Uterus (tissue), 2 donors: ENCODE data around the gene MFAP4.

Source experiments
- POLR2A ChIP-seq, 2 donors: fragments of 450-650 bp; IDR thresholded peaks; one replicate each; pipeline ENCODE4 v1.6.1; 2016; ENCODE audit warnings: antibody characterized with exemption in 2 of 2, mild to moderate bottlenecking in 1 of 2, moderate library complexity in 1 of 2
- TF ChIP-seq, protein P1 (sequence below), 4 experiments: fragments of 200-600 bp in 2 of 4; fragments of 450-650 bp in 2 of 4; sonication (generic) in 2 of 4; IDR thresholded peaks; one replicate each; pipeline ENCODE4 v1.5.1; 2016 to 2019; ENCODE audit warnings: antibody characterized with exemption in 4 of 4, mild to moderate bottlenecking in 2 of 4, moderate library complexity in 1 of 4

DNA sequence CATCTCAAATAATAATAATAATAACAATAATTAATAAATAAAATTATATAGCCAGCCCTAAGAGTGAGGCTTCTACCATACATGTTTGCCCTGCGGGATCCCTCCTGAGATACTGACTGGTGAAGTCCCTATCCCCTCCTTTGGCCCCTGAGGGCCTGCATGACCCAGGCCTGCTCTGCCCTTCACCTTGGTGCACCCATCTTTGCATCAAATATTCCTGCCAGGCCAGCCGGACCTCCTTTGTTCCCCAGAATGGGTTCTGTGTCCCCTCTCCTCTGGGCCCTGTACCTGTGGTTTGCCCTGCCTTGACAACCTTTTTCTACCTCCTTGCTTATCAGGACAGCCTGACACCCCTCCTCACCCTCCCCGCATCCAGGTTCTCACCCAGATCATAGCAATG, 22.1 kb upstream of the MFAP4 start:
- TF ChIP-seq POLR2A (IDR thresholded peaks at IDR 0.05) = no peak
- TF ChIP-seq, protein P1, sequence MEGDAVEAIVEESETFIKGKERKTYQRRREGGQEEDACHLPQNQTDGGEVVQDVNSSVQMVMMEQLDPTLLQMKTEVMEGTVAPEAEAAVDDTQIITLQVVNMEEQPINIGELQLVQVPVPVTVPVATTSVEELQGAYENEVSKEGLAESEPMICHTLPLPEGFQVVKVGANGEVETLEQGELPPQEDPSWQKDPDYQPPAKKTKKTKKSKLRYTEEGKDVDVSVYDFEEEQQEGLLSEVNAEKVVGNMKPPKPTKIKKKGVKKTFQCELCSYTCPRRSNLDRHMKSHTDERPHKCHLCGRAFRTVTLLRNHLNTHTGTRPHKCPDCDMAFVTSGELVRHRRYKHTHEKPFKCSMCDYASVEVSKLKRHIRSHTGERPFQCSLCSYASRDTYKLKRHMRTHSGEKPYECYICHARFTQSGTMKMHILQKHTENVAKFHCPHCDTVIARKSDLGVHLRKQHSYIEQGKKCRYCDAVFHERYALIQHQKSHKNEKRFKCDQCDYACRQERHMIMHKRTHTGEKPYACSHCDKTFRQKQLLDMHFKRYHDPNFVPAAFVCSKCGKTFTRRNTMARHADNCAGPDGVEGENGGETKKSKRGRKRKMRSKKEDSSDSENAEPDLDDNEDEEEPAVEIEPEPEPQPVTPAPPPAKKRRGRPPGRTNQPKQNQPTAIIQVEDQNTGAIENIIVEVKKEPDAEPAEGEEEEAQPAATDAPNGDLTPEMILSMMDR (IDR thresholded peaks at IDR 0.05) = no peak
